ENCODE data around the gene GLYR1.

GLYR1 gene

GRCh38 chr16:4873091-4873490 is 26.0 kb upstream of the GLYR1 start:
- TF ChIP-seq PKNOX1 (IDR thresholded peaks at IDR 0.05) = no peak
- TF ChIP-seq FOXA1 (IDR thresholded peaks at IDR 0.05) = no peak
- no peak for TF ChIP-seq ELF4 (IDR thresholded peaks at IDR 0.05)
- no peak for TF ChIP-seq FOXM1 (IDR thresholded peaks at IDR 0.05; ENCODE audit: borderline replicate concordance)
- no peak for TF ChIP-seq L3MBTL2 (conservative IDR thresholded peaks at IDR 0.05)
- no peak for TF ChIP-seq CTBP1 (IDR thresholded peaks at IDR 0.05; ENCODE audit: borderline replicate concordance)
- no peak for TF ChIP-seq SP1 (IDR thresholded peaks at IDR 0.05)
- no peak for TF ChIP-seq ZNF384 (IDR thresholded peaks at IDR 0.05)
- TF ChIP-seq HDGF (IDR thresholded peaks at IDR 0.05; ENCODE audit: borderline replicate concordance) = no peak
- no peak for TF ChIP-seq BHLHE40 (IDR thresholded peaks at IDR 0.05; ENCODE audit: borderline replicate concordance)
- TF ChIP-seq SUZ12 (IDR thresholded peaks at IDR 0.05) = no peak
- no peak for TF ChIP-seq NFRKB (IDR thresholded peaks at IDR 0.05)
- TF ChIP-seq ARNT (IDR thresholded peaks at IDR 0.05) = no peak
- DNase-seq (ENCODE audit: extremely low spot score) = no peak
- ChIA-PET CTCF (no interaction called here), POLR2A (no interaction called here)

- TF ChIP-seq CTBP1 (IDR thresholded peaks at IDR 0.05; ENCODE audit: borderline replicate concordance) (no peak), ZNF384 (IDR thresholded peaks at IDR 0.05) (no peak), FOXK2 (IDR thresholded peaks at IDR 0.05) (no peak), ELF4 (IDR thresholded peaks at IDR 0.05) (no peak), PKNOX1 (IDR thresholded peaks at IDR 0.05) (no peak), TARDBP (IDR thresholded peaks at IDR 0.05) (no peak), BHLHE40 (IDR thresholded peaks at IDR 0.05; ENCODE audit: borderline replicate concordance) (no peak), SUZ12 (IDR thresholded peaks at IDR 0.05) (no peak), L3MBTL2 (conservative IDR thresholded peaks at IDR 0.05) (no peak)
- CTCF ChIA-PET = no interaction called here
- DNase-seq (ENCODE audit: extremely low spot score) = no peak
- POLR2A ChIA-PET = no interaction called here
Measured at GRCh38 chr16:4871071-4871470, 24.0 kb upstream of the GLYR1 start.

DNA sequence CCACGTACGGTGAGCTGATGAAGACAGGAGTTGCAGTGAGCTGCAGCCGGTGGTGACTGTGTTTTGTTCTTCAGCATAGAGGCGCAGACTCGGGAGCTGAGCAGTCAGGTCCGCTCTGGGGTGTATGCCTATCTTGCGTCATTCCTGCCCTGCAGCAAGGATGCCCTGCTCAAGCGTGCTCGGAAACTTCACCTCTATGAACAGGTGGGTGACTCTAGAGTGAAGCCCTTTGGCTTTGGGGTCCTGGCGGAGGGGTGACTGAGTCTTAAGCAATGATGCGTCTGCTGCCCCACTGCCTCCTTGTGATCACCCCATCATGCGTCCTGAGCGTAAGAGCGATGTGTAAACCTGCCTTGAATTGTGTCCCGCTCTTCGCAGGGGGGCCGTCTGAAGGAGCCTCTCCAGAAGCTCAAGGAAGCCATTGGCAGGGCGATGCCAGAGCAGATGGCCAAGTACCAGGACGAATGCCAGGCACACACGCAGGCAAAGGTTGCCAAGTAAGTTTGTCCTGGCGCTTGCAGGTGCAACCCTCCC is 23.1 kb upstream of the GLYR1 start:
- no peak for DNase-seq (ENCODE audit: extremely low spot score)
- CTCF ChIA-PET = no interaction called here
- no peak for TF ChIP-seq ARNT (IDR thresholded peaks at IDR 0.05)
- no peak for TF ChIP-seq PKNOX1 (IDR thresholded peaks at IDR 0.05)
- TF ChIP-seq HDGF (IDR thresholded peaks at IDR 0.05; ENCODE audit: borderline replicate concordance) = no peak
- TF ChIP-seq NFRKB (IDR thresholded peaks at IDR 0.05) = no peak
- no peak for TF ChIP-seq FOXA1 (IDR thresholded peaks at IDR 0.05)
- no peak for TF ChIP-seq ZNF384 (IDR thresholded peaks at IDR 0.05)
- no peak for TF ChIP-seq BHLHE40 (IDR thresholded peaks at IDR 0.05; ENCODE audit: borderline replicate concordance)
- POLR2A ChIA-PET = no interaction called here

- ChIA-PET POLR2A (no interaction called here), CTCF (no interaction called here)
- no peak for DNase-seq (ENCODE audit: extremely low spot score)
- TF ChIP-seq FOXK2 (IDR thresholded peaks at IDR 0.05) = no peak
Measured at GRCh38 chr16:4869147-4869805, 22.2 kb upstream of the GLYR1 start.

DNA sequence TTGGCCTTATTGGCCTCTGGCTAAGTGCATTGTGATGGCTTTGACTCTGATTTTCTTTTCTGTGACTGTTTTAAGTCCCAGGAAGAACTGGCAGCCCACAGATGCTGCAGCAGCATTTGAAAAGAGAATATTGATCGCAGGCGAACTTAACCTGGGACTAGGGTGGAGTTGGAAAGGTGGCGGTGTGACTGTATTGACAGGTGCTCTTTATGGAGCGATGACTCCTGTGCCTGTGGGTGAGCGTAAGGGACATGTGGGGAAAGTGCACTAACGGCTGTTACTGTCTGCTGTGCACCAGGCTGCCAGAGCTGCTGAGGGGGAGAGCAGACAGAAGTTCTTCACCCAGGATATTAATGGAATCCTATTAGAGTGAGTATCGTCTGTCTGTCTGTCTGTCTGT is 21.4 kb upstream of the GLYR1 start:
- TF ChIP-seq SP1 (IDR thresholded peaks at IDR 0.05) = no peak
- no peak for TF ChIP-seq SUZ12 (IDR thresholded peaks at IDR 0.05)
- no peak for TF ChIP-seq NFRKB (IDR thresholded peaks at IDR 0.05)
- no peak for DNase-seq (ENCODE audit: extremely low spot score)
- ChIA-PET POLR2A (no interaction called here), CTCF (interaction anchor here (1.5 kb wide), 1 partner anchor 16 kb away, joined by 3 read pairs; no protein-coding TSS in a partner anchor)

- ChIA-PET POLR2A (no interaction called here), CTCF (interaction anchor here (0.5 to 1.5 kb wide), 3 partner anchors 11 to 72 kb away, joined by 3 to 6 read pairs (median 3); no protein-coding TSS in a partner anchor)
- no peak for DNase-seq (ENCODE audit: extremely low spot score)
- TF ChIP-seq HDGF (IDR thresholded peaks at IDR 0.05; ENCODE audit: borderline replicate concordance) (no peak), SUZ12 (IDR thresholded peaks at IDR 0.05) (no peak), ZNF384 (IDR thresholded peaks at IDR 0.05) (no peak), FOXM1 (IDR thresholded peaks at IDR 0.05; ENCODE audit: borderline replicate concordance) (no peak), TARDBP (IDR thresholded peaks at IDR 0.05) (no peak), PKNOX1 (IDR thresholded peaks at IDR 0.05) (no peak), CTBP1 (IDR thresholded peaks at IDR 0.05; ENCODE audit: borderline replicate concordance) (no peak), ARNT (IDR thresholded peaks at IDR 0.05) (no peak), SP1 (IDR thresholded peaks at IDR 0.05) (no peak), LEF1 (IDR thresholded peaks at IDR 0.05; ENCODE audit: borderline replicate concordance) (no peak), NFRKB (IDR thresholded peaks at IDR 0.05) (no peak), BHLHE40 (IDR thresholded peaks at IDR 0.05; ENCODE audit: borderline replicate concordance) (no peak), FOXA1 (IDR thresholded peaks at IDR 0.05) (no peak), FOXK2 (IDR thresholded peaks at IDR 0.05) (no peak), L3MBTL2 (conservative IDR thresholded peaks at IDR 0.05) (no peak), ELF4 (IDR thresholded peaks at IDR 0.05) (no peak)
Measured at GRCh38 chr16:4868026-4868425, 20.9 kb upstream of the GLYR1 start.

Measured in HEK293T (cell line).